ENCODE results near the gene CSF1R.

DNA sequence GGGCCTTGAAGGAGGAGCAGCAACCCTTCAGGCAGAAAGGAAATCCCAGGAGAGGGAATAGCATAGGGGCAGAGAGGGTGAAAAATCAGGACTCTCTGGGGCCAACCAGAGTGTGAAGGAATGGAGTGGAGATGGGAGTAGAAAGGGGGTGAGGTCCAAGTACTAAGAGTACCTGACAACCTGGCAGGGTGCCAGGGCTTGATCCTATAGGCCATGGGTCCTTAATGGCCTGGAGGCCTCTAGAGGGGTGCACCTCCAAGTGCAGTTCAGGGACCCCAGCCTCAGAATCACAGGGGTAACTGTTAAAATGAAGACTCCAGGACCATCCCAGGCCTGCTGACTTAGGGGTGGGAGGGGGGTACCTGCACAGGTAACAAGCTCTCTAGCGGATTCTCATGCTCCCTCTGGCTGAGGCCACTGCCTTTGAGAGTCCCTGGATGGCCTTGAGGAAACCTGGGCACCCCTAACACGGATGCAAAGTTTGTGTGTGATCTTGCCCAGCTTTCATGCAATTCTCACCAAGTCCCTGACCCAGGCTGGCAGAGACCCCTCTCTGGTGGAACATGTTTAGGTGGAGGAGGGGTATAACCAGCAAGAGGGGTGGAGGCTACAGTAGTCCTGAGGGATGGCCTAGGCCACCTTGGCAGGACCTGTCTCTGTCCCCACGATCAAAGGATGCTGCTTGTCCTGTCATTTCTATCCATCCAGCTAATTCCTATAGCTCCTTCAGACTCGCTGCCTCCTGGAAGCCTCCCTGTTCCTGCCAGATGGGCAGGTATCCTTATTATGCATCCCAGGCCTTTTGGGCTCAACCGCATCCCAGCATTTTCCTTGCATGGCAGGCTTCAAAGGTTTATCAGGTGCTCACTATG, 17.6 kb upstream of the CSF1R start:
- TF ChIP-seq, protein P1, sequence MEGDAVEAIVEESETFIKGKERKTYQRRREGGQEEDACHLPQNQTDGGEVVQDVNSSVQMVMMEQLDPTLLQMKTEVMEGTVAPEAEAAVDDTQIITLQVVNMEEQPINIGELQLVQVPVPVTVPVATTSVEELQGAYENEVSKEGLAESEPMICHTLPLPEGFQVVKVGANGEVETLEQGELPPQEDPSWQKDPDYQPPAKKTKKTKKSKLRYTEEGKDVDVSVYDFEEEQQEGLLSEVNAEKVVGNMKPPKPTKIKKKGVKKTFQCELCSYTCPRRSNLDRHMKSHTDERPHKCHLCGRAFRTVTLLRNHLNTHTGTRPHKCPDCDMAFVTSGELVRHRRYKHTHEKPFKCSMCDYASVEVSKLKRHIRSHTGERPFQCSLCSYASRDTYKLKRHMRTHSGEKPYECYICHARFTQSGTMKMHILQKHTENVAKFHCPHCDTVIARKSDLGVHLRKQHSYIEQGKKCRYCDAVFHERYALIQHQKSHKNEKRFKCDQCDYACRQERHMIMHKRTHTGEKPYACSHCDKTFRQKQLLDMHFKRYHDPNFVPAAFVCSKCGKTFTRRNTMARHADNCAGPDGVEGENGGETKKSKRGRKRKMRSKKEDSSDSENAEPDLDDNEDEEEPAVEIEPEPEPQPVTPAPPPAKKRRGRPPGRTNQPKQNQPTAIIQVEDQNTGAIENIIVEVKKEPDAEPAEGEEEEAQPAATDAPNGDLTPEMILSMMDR (IDR thresholded peaks at IDR 0.05): no peak
- TF ChIP-seq POLR2AphosphoS5 (IDR thresholded peaks at IDR 0.05) (no peak), POLR2A (IDR thresholded peaks at IDR 0.05) (no peak)

Measured in stomach (tissue), 4 donors.